ENCODE data around the gene BEX4. TPM values are rescaled to one million over a fixed set of nuclear protein-coding genes. Genes with fewer than 3 reads are reported as not detected.

BEX4 gene
- polyA plus RNA-seq, 1 experiment, result 13.6 TPM

GRCh38 chrX:103240155-103240554 lies 25.2 kb downstream of the BEX4 start:
- DNase-seq (ENCODE audit: low read depth), result no peak
- Histone ChIP-seq H3K36me3 (ENCODE audit: control insufficient read depth, insufficient read depth, low read length) (no peaks in the 10 kb centered on the region), H3K4me3 (ENCODE audit: low read depth, low read length) (no peak overlapping the region), H3K27me3 (ENCODE audit: control insufficient read depth, insufficient read depth, low read length) (no peaks in the 10 kb centered on the region)
- ChIA-PET CTCF (no interaction called here), POLR2A (no interaction called here)
- TF ChIP-seq, protein P1, sequence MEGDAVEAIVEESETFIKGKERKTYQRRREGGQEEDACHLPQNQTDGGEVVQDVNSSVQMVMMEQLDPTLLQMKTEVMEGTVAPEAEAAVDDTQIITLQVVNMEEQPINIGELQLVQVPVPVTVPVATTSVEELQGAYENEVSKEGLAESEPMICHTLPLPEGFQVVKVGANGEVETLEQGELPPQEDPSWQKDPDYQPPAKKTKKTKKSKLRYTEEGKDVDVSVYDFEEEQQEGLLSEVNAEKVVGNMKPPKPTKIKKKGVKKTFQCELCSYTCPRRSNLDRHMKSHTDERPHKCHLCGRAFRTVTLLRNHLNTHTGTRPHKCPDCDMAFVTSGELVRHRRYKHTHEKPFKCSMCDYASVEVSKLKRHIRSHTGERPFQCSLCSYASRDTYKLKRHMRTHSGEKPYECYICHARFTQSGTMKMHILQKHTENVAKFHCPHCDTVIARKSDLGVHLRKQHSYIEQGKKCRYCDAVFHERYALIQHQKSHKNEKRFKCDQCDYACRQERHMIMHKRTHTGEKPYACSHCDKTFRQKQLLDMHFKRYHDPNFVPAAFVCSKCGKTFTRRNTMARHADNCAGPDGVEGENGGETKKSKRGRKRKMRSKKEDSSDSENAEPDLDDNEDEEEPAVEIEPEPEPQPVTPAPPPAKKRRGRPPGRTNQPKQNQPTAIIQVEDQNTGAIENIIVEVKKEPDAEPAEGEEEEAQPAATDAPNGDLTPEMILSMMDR (IDR thresholded peaks at IDR 0.05; ENCODE audit: insufficient read depth, low read depth, low read length), result no peak

DNA sequence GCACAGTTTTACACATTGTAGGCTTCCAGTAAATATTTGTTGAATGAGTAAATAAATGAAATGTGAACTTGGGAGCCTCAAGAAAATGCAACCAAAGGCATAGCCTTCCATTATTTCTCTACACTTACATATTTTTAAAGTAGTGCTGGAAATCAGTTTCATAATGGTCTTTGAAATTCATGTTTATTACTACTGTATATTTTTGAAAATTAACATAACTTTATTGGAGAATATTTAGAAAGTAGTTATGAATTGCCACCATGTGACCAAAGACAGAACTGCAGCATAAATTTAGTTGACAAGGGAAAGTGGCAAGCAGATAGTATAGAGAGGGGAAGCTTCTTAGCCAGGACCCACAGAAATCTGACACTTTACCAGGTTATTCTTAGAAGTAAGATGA lies 33.6 kb downstream of the BEX4 start:
- ChIA-PET POLR2A (no interaction called here), CTCF (interaction anchor here (2.0 kb wide), 1 partner anchor 37 kb away, joined by 4 read pairs; no protein-coding TSS in a partner anchor)
- DNase-seq (ENCODE audit: low read depth), result no peak
- Histone ChIP-seq H3K36me3 (ENCODE audit: control insufficient read depth, insufficient read depth, low read length) (peaks cover 2% of the 10 kb centered on the region; the same call in 1 of the 2 replicates), H3K4me3 (ENCODE audit: low read depth, low read length) (no peak overlapping the region), H3K27me3 (ENCODE audit: control insufficient read depth, insufficient read depth, low read length) (no peaks in the 10 kb centered on the region)
- TF ChIP-seq, protein P1 (IDR thresholded peaks at IDR 0.05; ENCODE audit: insufficient read depth, low read depth, low read length), result peak; percentile 36; the same call in 1 of the 2 replicates

DNA sequence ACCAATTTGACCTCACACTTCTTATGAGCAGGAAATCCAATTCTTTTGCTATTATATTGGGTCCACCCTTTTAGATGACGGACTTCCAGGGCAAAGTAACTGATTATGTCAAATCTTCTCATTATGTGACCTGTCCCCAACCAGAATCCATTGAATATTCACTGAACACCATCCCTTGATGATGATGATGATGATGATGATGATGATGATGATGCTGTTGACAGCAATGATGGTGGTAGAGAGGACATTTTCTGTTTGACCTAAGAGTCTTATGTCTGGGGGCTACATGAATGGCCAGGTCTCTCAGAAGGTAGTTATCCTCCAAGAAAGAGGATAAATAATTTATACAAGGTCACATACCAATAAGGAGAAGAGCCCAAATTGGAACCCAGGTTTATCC lies 34.9 kb downstream of the BEX4 start:
- ChIA-PET CTCF (interaction anchor here (0.8 to 2.0 kb wide), 2 partner anchors 19 to 38 kb away, joined by 3 to 4 read pairs; no protein-coding TSS in a partner anchor), POLR2A (no interaction called here)
- DNase-seq (ENCODE audit: low read depth), result no peak
- TF ChIP-seq, protein P1 (IDR thresholded peaks at IDR 0.05; ENCODE audit: insufficient read depth, low read depth, low read length), result no peak
- Histone ChIP-seq H3K27me3 (ENCODE audit: control insufficient read depth, insufficient read depth, low read length) (no peaks in the 10 kb centered on the region), H3K36me3 (ENCODE audit: control insufficient read depth, insufficient read depth, low read length) (peaks cover 2% of the 10 kb centered on the region; the same call in 1 of the 2 replicates), H3K4me3 (ENCODE audit: low read depth, low read length) (no peak overlapping the region)

GRCh38 chrX:103250977-103251376 lies 36.1 kb downstream of the BEX4 start:
- POLR2A ChIA-PET, result no interaction called here
- TF ChIP-seq, protein P1 (IDR thresholded peaks at IDR 0.05; ENCODE audit: insufficient read depth, low read depth, low read length), result no peak
- Histone ChIP-seq H3K27me3 (ENCODE audit: control insufficient read depth, insufficient read depth, low read length) (no peaks in the 10 kb centered on the region), H3K36me3 (ENCODE audit: control insufficient read depth, insufficient read depth, low read length) (peaks cover 2% of the 10 kb centered on the region; the same call in 1 of the 2 replicates), H3K4me3 (ENCODE audit: low read depth, low read length) (no peak overlapping the region)
- no peak for DNase-seq (ENCODE audit: low read depth)
- CTCF ChIA-PET, result no interaction called here

DNA sequence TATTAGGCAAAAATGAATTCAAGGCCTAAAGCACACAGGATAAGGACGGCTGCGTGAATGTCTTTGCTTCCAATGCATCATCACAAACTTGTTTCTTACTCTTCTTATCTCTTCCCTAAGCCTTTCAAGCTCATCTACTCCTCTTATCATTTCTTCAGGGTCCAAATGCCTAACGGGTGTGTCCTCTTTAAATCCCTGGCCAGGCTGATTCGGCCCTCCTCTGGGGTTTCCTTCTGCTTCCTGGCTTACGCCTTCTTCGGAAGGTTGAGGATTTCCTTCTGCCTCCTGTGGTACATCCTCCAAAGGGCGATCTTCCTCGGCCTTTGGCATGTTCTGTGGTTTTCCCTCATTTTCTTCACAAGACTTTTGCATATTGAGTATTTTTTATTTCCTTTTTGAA lies 38.7 kb downstream of the BEX4 start:
- CTCF ChIA-PET, result interaction anchor here (0.9 kb wide), 1 partner anchor 302 kb away, joined by 3 read pairs; no protein-coding TSS in a partner anchor

More for the DNA sequence above, 38.7 kb downstream of the BEX4 start:
- H3K36me3 ChIP-seq (ENCODE audit: control insufficient read depth, insufficient read depth, low read length), result peaks cover 2% of the 10 kb centered on the region; the same call in 1 of the 2 replicates
- POLR2A ChIA-PET, result no interaction called here
- H3K4me3 ChIP-seq (ENCODE audit: low read depth, low read length), result peak overlapping the region; percentile 70
- H3K27me3 ChIP-seq (ENCODE audit: control insufficient read depth, insufficient read depth, low read length), result no peaks in the 10 kb centered on the region
- DNase-seq (ENCODE audit: low read depth), result no peak
- TF ChIP-seq, protein P1 (IDR thresholded peaks at IDR 0.05; ENCODE audit: insufficient read depth, low read depth, low read length), result no peak

Data from BJ (cell line).